ENCODE data around the gene EIF2A. TPM values are rescaled to one million over a fixed set of nuclear protein-coding genes. Genes with fewer than 3 reads are reported as not detected.

The EIF2A gene
- total and polyA plus RNA-seq, 9 of the 15 experiments (the other 6 are each of a cell fraction or from before 2014, with no cell fraction given) = 106 to 192 (median 168) TPM

DNA sequence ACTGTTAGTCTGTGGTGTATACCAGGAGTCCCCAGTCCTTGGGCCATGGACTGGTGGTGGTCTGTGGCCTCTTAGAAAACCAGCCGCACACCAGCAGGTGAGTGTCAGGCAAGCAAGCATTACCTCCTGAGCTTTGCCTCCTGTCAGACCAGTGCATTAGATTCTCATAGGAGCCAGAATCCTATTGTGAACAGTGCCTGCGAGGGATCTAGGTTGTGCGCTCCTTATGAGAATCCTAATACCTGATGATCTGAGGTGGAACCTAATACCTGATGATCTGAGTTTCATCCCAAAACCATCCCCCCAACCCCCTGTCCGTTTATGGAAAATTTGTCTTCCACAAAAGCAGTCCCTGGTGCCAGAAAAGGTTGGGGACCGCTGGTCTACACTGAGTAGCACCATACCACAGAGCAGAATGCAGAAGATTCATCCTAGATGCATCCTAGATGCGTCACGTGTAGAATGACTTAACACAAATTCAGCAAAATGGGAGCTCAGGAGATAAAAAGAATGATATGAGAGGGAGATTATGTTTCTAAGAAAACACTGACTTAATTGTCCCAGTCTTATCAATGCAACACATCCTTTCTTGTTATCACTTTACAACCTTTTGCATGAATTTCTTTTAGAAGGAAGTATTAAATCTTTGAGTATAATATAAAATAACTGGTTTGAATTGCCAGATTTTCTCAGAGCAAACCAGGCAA, 85.1 kb downstream of the EIF2A start (continued):
- TF ChIP-seq FOXK1 (CRISPR knock-in tag; IDR thresholded peaks at IDR 0.05; ENCODE audit: borderline replicate concordance) (no peak), MED1 (CRISPR knock-in tag; IDR thresholded peaks at IDR 0.05; ENCODE audit: borderline replicate concordance) (no peak), REST (IDR thresholded peaks at IDR 0.05; ENCODE audit: borderline replicate concordance) (peak; percentile 28; the same call in 1 of the 2 replicates), REST (CRISPR knock-in tag; IDR thresholded peaks at IDR 0.05; ENCODE audit: low read depth) (no peak), TBP (optimal IDR thresholded peaks at IDR 0.05; ENCODE audit: low read depth, low read length) (no peak), KDM1A (IDR thresholded peaks at IDR 0.05) (peak in 1 of 2 experiments; percentile 61; a peak in 1 of 4 replicates), KAT8 (IDR thresholded peaks at IDR 0.05; ENCODE audit: low read depth) (no peak), ZNF384 (IDR thresholded peaks at IDR 0.05; ENCODE audit: low read depth, low read length) (no peak), KLF13 (tag; IDR thresholded peaks at IDR 0.05; ENCODE audit: borderline replicate concordance, low read depth) (no peak), ETV1 (tag; conservative IDR thresholded peaks at IDR 0.05; ENCODE audit: low read depth) (no peak), ZNF23 (CRISPR knock-in tag; IDR thresholded peaks at IDR 0.05) (no peak), CCNT2 (IDR thresholded peaks at IDR 0.05; ENCODE audit: borderline replicate concordance, extremely low read depth, insufficient read length, low read depth, low read length) (peak; percentile 68), TRIM24 (IDR thresholded peaks at IDR 0.05) (no peak)
- TF ChIP-seq, protein P1, sequence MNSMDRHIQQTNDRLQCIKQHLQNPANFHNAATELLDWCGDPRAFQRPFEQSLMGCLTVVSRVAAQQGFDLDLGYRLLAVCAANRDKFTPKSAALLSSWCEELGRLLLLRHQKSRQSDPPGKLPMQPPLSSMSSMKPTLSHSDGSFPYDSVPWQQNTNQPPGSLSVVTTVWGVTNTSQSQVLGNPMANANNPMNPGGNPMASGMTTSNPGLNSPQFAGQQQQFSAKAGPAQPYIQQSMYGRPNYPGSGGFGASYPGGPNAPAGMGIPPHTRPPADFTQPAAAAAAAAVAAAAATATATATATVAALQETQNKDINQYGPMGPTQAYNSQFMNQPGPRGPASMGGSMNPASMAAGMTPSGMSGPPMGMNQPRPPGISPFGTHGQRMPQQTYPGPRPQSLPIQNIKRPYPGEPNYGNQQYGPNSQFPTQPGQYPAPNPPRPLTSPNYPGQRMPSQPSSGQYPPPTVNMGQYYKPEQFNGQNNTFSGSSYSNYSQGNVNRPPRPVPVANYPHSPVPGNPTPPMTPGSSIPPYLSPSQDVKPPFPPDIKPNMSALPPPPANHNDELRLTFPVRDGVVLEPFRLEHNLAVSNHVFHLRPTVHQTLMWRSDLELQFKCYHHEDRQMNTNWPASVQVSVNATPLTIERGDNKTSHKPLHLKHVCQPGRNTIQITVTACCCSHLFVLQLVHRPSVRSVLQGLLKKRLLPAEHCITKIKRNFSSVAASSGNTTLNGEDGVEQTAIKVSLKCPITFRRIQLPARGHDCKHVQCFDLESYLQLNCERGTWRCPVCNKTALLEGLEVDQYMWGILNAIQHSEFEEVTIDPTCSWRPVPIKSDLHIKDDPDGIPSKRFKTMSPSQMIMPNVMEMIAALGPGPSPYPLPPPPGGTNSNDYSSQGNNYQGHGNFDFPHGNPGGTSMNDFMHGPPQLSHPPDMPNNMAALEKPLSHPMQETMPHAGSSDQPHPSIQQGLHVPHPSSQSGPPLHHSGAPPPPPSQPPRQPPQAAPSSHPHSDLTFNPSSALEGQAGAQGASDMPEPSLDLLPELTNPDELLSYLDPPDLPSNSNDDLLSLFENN (IDR thresholded peaks at IDR 0.05; ENCODE audit: low read depth in 2 of 2, low read length in 2 of 2) = no peak
- TF ChIP-seq, protein P2, sequence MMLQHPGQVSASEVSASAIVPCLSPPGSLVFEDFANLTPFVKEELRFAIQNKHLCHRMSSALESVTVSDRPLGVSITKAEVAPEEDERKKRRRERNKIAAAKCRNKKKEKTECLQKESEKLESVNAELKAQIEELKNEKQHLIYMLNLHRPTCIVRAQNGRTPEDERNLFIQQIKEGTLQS (IDR thresholded peaks at IDR 0.05) = peak; percentile 22; the same call in 1 of the 2 replicates
- TF ChIP-seq, protein P2 (CRISPR knock-in tag; conservative IDR thresholded peaks at IDR 0.05) = no peak
